Measurements from ENCODE around the gene DNAH1.

GRCh38 chr3:52288674-52289073 is 27.4 kb upstream of the DNAH1 start:
- TF ChIP-seq EZH2 (IDR thresholded peaks at IDR 0.05; ENCODE audit: borderline replicate concordance, insufficient read depth, low read depth, low read length, poor library complexity, severe bottlenecking) = no peak
- TF ChIP-seq, protein P1, sequence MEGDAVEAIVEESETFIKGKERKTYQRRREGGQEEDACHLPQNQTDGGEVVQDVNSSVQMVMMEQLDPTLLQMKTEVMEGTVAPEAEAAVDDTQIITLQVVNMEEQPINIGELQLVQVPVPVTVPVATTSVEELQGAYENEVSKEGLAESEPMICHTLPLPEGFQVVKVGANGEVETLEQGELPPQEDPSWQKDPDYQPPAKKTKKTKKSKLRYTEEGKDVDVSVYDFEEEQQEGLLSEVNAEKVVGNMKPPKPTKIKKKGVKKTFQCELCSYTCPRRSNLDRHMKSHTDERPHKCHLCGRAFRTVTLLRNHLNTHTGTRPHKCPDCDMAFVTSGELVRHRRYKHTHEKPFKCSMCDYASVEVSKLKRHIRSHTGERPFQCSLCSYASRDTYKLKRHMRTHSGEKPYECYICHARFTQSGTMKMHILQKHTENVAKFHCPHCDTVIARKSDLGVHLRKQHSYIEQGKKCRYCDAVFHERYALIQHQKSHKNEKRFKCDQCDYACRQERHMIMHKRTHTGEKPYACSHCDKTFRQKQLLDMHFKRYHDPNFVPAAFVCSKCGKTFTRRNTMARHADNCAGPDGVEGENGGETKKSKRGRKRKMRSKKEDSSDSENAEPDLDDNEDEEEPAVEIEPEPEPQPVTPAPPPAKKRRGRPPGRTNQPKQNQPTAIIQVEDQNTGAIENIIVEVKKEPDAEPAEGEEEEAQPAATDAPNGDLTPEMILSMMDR (IDR thresholded peaks at IDR 0.05) = no peak
